Dermis blood vessel endothelial cell (primary cell): Measurements from ENCODE around the gene CHD3. TPM values are rescaled to one million over a fixed set of nuclear protein-coding genes. Genes with fewer than 3 reads are reported as not detected.
A peak's percentile ranks its signal among the peaks of the same experiment; 100 is the strongest.

ENCODE experiments used
- DNase-seq: peaks from one replicate; pipeline ENCODE4 v3.0.0; 2010
- total RNA-seq: library from RNA; depleted of rRNA; stranded (reverse); fragments of >200 nt; gene quantifications from 2 replicates; pipeline ENCODE4 v1.2.3, GENCODE V29; 2014

Gene CHD3
- 108 and 132 TPM in 2 replicates for total RNA-seq

- DNase-seq = peak; percentile 56
Measured at GRCh38 chr17:7888184-7888920, at the start of gene CHD3. Gene CHD3, plus strand, starts transcription at chr17:7888789. Its CDS starts 212 bp downstream, at chr17:7889001.

- no peak for DNase-seq
Measured at GRCh38 chr17:7839190-7839875, 49.3 kb upstream of the CHD3 start.

GRCh38 chr17:7839876-7840261, 48.7 kb upstream of the CHD3 start:
- DNase-seq = no peak

GRCh38 chr17:7840441-7840840, 48.1 kb upstream of the CHD3 start:
- DNase-seq = no peak

GRCh38 chr17:7840875-7841274, 47.7 kb upstream of the CHD3 start:
- no peak for DNase-seq

- peak; percentile 93 for DNase-seq
Measured at GRCh38 chr17:7841396-7841914, 47.1 kb upstream of the CHD3 start.

- DNase-seq = peak; percentile 90
Measured at GRCh38 chr17:7841915-7842379, 46.6 kb upstream of the CHD3 start.

GRCh38 chr17:7842380-7843256, 46.0 kb upstream of the CHD3 start:
- DNase-seq = peak; percentile 97

GRCh38 chr17:7843257-7843535, 45.4 kb upstream of the CHD3 start:
- DNase-seq = no peak

GRCh38 chr17:7843536-7844291, 44.9 kb upstream of the CHD3 start:
- peak; percentile 92 for DNase-seq

- peak; percentile 97 for DNase-seq
Measured at GRCh38 chr17:7844292-7845154, 44.1 kb upstream of the CHD3 start.

GRCh38 chr17:7845359-7846062, 43.1 kb upstream of the CHD3 start:
- no peak for DNase-seq

- DNase-seq = no peak
Measured at GRCh38 chr17:7846063-7846735, 42.4 kb upstream of the CHD3 start.

GRCh38 chr17:7846765-7847661, 41.6 kb upstream of the CHD3 start:
- no peak for DNase-seq

- no peak for DNase-seq
Measured at GRCh38 chr17:7848131-7848579, 40.4 kb upstream of the CHD3 start.

- no peak for DNase-seq
Measured at GRCh38 chr17:7848739-7849129, 39.9 kb upstream of the CHD3 start.

GRCh38 chr17:7849130-7849750, 39.3 kb upstream of the CHD3 start:
- no peak for DNase-seq

- DNase-seq = no peak
Measured at GRCh38 chr17:7849751-7850504, 38.7 kb upstream of the CHD3 start.
